Measurements from ENCODE around the gene MZT2A.
"Not testable (repeated sequence)": the region's sequence is repeated elsewhere in the genome, so short reads cannot be mapped to it uniquely, and the experiment has no call there.

DNA sequence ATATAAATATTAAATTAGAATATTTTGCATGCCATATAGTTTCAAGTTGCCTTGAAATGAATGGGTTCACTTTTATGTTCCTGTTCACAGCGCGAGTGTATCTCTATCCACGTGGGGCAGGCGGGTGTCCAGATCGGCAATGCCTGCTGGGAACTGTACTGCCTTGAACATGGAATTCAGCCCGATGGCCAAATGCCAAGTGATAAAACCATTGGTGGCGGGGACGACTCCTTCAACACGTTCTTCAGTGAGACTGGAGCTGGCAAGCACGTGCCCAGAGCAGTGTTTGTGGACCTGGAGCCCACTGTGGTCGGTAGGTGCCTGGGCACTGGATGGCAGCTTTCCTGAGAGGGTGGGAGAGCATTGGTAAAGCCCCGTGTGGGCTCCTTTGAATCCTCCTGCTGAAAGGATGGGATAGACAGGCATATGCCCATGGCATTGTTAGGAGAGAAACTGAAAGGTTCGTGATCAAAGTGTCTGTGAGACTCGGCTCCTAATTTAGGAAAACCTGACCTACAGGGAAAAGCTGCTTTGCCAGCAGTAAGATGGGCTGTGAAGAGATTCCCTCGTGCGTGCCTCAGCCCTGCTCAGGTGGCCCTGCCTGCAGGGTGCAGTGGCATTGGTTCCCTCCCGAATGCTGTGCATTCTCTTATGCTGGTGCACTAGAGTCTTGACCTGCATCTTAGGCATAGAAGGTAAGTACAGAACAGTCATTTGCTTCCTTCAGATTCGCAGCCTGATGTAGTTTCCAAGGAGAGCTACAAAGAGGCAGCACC lies 13.9 kb downstream of the MZT2A start:
- not testable (repeated sequence) for TF ChIP-seq CTCF (conservative IDR thresholded peaks at IDR 0.05); EZH2 (IDR thresholded peaks at IDR 0.05; ENCODE audit: low read depth)

Measured in PC-9 (cell line).